GM19023 (cell line): ENCODE results near the gene APLP1.
"Not testable (repeated sequence)": the region's sequence is repeated elsewhere in the genome, so short reads cannot be mapped to it uniquely, and the experiment has no call there.

ENCODE experiments used
- ATAC-seq: cut with Tn5 transposase; IDR thresholded peaks from one replicate; pipeline ENCODE4 v1.9.1; 2021; ENCODE audit warnings: mild to moderate bottlenecking, moderate library complexity; ENCODE audit not compliant: unreplicated experiment

The APLP1 gene

GRCh38 chr19:35868172-35868822 lies at the start of gene APLP1:
Gene APLP1, plus strand, starts transcription at chr19:35868574. Its CDS starts 63 bp downstream, at chr19:35868637.
- ATAC-seq, result no peak

GRCh38 chr19:35822579-35822978 lies 45.8 kb upstream of the APLP1 start:
- no peak for ATAC-seq

GRCh38 chr19:35824150-35824549 lies 44.2 kb upstream of the APLP1 start:
- ATAC-seq, result no peak

DNA sequence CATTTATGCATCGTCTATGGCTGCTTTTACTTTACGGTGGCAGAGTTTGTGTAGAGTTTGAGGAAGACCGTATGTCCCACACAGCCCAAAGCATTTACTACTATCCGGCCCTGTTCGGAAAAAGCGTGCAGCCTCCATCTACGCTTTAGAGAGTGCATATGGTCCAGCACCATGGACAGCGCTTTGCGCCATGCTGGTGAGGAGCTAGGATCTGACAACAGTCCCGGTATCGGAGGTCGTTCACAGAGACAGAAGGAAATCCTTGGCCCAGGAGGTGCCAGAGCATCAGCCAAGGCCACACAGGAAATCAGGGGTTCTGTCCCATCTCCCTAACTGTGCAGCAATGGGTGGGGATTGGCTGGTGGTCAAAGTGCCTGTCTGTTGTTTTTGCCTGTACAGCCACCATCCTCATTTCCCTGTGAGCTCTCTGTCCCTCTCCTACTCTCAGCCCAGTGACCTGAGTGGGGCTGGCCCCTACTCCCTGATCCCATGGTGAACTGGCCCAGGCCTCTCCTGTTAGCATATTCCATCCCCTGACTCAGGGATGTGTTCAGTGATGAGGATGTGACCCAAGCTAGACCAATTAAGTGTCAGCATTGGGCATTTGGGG lies 39.6 kb upstream of the APLP1 start:
- ATAC-seq, result no peak

DNA sequence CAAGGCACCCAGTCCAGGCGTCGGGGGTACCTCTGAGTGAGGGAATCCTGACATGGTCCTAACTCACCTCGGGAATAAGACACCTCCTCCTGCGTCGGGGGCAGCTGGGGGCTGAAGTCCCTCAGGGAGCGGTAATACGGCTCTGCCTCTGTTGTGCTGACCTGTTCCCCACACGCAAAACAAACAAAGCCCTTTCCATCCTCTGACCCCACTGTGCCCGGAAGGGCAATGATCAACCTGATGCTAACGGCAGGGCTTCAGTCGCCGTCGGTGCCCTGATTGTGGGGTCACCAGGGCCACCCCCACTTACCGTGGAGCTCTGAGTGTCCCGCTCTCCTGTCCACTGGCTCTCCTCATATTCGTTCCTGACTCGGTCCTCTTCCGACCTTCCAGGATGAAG lies 37.4 kb upstream of the APLP1 start:
- ATAC-seq, result no peak

DNA sequence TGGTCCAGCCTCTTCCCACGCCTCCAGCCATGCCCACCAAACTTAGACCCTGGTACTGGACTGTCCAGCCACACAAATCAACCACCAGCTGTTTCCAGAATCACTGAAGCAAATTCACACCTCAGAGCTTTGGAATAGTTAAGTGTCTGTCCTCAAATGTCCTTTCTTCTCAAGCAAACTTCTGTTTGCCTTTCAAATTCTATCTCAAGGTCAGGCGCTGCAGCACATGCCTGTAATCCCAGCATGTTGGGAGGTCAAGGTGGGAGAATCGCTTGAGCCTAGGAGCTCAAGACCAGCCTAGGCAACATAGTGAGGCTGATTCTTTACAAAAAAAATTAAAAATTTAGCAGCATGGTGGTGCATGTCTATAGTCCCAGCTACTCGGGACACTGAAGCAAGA lies 36.3 kb upstream of the APLP1 start:
- ATAC-seq, result no peak

DNA sequence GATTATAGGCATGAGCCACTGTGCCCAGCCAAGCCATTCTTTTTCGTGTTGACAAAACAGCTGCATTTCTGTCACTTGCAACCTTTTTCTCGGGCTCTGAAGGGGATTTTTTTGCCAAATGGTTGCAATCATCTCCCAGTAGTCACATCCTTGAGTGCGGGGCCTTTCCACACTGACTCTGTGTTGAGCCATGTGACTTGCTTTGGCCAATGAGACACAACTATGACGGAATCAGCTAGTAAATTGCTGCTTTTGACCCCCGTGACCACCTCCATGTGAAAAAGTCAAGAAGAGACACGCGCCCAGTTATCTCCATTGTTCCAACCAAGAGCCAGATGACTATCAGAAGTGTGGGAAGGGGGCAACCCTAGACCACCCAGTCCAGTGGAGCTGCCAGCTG lies 34.4 kb upstream of the APLP1 start:
- ATAC-seq, result no peak

DNA sequence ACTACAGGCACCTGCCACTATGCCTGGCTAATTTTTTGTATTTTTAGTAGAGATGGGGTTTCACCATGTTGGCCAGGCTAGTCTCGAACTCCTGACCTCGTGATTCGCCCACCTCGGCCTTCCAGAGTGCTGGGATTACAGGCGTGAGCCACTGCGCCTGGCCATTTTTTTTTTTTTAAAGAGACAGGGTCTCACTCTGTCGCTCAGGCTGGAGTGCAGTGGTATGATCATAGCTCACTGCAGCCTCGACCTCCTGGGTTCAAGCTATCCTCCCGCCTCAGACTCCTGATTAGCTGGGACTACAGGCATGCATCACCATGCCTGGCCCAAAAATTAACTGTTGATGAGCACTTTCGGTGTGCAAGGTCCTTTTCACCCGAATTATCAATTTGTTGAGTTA lies 32.3 kb upstream of the APLP1 start:
- not testable (repeated sequence) for ATAC-seq

DNA sequence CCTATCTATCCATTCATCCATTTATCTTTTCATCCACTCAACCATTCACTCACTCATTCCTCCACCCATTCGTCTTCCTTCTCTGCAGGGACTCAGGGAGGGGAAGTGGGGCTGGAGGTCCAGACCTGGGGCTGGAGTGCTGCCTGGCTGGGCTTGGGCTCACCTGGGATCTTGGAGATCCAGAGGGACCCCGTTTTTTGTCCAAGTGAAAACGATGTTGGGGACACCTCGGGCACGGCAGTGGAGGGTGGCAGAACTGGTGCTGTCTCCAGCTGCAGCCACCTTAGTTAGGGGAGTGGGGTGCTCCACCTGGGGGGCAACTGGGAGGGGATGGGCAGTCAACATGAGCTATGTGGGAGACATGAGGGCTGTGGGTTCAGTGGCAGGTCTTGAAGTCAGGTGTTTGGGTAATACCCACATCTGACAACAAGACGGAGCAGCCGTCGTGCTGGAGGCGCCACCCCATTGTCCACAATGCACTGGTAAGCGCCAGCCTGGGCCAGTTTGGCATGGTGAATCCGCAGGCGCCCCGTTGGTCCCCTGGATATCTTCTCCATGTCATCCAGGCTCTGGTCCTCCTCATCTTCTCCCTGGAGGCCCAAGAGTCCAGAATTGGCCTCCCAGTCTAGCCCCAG lies 26.3 kb upstream of the APLP1 start:
- no peak for ATAC-seq

- ATAC-seq, result no peak
Observed at GRCh38 chr19:35842666-35843272, 25.6 kb upstream of the APLP1 start.

DNA sequence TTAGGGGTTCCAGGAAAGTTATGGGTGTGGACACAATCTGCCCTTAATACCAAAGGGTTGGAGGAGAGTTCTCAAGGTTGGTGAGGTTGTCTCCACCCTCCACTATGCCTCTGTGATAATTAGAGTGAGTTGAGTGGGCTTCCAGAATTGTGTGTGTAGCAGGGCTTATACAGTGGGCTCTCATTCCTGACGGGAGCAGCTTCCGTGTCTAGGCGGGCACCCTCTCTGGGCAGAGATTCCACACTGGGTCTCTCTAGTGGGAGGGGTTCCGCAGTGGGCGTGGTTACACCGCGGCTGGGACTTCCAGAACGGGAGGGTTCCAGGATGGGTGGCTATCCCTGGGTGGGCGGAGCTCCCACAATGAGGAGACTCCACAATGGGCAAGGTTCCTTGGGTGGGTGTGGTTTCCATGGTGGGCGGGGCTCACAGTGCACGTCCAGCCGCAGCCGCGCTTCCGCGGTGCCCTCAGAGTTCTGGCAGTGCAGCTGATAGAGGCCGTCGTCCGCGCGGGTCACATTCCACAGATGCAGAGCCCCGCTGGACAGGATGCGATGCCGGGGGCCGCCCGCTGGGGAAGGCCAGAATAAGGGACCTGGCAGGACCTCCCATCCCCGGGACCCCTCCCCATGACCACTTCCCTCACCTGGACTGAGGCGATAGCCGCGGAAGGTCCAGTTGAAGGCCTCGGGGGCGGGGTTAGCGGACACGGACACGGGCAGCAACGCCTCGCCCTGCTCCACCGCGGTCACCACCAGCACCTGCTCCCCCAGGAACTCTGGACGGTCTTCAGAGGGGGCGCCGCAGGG lies 24.5 kb upstream of the APLP1 start:
- ATAC-seq, result no peak

GRCh38 chr19:35844482-35845214 lies 23.7 kb upstream of the APLP1 start:
- no peak for ATAC-seq

DNA sequence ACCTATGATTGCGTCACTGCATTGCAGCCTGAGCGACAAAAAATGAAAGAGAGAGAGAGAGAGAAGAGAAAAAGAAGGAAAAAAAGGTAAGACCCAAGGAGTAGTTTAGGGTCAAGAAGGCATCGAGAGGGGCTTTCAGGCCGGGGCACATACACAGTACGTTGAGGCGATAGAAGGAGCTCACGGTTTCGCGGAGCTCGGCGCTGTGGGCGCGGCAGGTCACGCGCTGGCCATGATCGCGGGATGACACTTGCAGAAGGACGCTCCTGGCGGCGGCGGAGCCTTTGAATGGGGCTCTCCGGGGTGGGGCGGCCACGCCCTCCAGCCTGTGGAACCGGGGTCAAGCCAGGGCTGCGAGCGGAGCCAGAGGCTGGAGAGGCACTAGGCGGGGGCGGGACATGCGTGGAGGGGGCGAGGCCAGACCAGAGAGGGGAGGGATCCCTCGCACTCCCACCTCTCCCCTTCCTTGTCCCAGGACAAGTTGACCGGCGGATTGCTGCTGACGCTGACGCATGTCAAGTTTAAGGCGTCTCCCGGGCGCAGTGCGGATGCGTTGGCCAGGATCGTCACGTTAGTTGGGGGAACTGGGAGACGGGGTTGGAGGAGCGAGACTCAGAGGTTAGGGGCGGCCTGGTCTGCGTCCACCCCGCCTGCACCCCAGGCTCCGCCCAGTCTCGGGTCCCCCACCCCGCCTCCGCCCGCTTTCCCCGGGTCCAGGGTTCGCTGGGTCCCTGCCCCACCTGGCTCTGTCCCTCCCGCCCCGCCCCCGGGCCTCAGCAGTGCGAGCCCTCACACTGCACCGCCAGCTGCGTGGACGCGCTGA lies 22.9 kb upstream of the APLP1 start:
- no peak for ATAC-seq

- no peak for ATAC-seq
Observed at GRCh38 chr19:35846038-35846668, 22.2 kb upstream of the APLP1 start.

GRCh38 chr19:35847911-35848310 lies 20.5 kb upstream of the APLP1 start:
- no peak for ATAC-seq

DNA sequence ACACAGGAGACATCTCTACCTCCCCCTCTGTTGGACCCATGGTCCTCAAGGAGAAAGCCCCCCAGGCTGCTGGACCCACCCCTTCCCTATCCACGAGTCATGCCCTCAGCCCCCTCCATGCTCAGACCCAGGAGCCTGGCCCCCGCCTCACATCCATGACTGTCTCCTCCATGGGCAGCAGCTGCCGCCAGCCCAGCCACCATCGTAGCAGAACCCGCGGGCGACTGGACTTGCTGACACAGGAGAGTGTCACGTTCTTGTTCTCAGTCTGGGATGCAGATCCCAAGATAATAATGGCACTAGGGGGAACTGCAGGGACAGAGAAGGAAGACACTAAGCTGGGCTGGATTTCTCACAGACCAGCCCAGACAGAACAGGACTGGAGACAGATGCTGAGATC lies 19.9 kb upstream of the APLP1 start:
- no peak for ATAC-seq

DNA sequence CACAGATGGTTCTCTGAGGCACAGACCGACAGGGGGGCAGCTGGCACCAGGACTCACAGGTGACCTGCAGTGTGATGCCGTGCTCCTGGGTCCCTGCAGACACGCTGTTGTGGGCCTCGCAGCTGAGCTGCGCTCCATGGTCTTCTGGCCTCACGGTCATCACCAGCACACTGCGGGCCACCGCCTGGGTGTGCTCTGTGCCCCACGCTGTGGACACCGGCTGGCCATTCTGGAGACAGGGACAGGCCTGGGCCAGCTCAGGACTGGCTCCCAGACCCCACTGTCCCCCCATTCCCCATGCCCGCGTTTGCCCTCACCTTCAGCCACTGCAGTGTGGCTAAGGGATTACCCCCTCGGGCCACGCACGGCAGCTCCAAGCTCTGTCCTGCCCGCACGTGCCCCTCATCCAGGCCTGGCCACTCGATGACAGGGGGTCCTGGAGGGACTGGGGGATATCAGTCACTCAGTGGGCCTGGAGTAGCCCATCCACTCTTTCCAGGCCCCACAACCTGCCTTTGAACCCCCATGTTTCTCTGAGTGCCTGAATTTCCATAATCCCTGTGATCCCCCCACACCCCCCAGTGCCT lies 19.4 kb upstream of the APLP1 start:
- ATAC-seq, result no peak

- no peak for ATAC-seq
Observed at GRCh38 chr19:35851213-35852028, 17.0 kb upstream of the APLP1 start.
